ENCODE results near the gene CORO2A.
"Not testable (repeated sequence)": the region's sequence is repeated elsewhere in the genome, so short reads cannot be mapped to it uniquely, and the experiment has no call there.

CORO2A gene

DNA sequence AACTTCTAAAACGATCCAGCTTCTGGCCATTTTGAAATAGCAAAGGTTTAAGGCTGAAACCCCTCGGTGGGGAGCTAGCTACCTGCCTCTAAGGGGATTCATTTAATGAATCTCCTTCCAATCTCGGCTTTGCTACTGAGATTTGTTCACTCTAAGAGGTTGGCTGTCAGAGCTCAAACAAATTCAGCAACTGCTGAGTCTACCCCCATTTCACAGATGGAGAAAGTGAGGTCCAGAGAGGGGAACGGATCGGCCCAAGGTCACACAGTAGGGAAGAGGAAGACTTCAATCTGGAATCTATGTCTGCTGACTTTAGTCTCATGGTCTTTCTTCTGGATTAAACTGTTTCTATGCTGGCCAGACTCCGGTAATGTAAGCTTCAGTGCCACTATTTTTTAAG, 3.0 kb downstream of the CORO2A start:
- no peak for DNase-seq

DNA sequence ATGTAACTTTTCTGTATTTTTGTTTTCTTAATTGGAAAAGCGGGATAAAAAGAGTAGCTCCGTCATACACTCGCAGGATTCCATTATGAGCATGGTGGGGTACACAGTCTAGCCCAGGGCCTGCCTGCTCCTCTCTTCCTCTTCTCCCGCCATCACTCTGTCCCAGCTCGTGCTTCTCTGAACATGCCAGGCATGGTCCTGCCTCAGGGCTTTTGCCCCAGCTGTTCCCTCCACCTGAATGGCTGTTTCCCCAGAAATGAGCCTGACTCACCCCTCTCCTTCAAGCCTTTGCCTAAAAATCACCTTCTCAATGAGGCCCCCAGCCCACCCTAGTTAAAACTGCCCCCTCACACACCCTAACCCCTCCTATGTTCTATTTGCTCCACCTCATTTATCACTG, 4.5 kb downstream of the CORO2A start:
- DNase-seq = no peak

DNA sequence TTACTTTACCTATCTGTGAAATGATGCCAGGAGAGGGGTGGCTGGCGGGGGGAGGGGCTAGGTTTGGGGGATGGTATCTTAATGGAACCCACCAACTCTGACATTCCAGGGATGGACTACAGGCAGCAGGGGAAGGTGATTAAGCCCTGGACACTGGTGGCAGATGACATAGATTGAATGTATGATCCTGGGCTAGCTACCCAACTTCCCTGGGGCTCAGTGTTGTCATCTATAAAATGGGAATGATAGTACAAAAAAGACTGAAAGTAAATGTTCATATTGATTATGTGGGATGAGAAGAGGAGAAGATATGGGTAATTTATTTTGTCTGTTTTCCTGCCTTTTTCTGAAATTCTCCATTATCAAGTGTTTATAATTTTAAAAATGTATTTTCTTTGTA, 6.2 kb downstream of the CORO2A start:
- no peak for DNase-seq

GRCh38 chr9:98185611-98186171, 6.7 kb downstream of the CORO2A start:
- DNase-seq = no peak

GRCh38 chr9:98185021-98185567, 7.3 kb downstream of the CORO2A start:
- DNase-seq = no peak

- DNase-seq = no peak
Observed at GRCh38 chr9:98184326-98184725, 8.1 kb downstream of the CORO2A start.

GRCh38 chr9:98182889-98183599, 9.4 kb downstream of the CORO2A start:
- no peak for DNase-seq

GRCh38 chr9:98182069-98182820, 10.2 kb downstream of the CORO2A start:
- no peak for DNase-seq

DNA sequence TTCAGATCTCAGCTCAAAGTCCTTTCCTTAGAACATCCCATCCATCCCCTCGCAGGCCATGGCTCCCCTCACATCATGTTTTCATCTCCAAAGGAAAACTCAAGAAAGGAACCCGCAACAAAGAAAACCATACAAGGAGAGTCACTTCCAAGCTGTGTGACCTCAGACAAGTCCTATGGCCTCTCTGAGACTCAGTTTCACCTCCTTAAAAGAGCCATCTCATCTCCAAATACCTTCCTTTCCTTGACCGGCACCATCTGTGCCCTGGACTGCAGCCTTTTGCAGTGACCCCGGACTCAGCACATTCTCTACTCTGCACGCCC, 10.7 kb downstream of the CORO2A start:
- no peak for DNase-seq

DNA sequence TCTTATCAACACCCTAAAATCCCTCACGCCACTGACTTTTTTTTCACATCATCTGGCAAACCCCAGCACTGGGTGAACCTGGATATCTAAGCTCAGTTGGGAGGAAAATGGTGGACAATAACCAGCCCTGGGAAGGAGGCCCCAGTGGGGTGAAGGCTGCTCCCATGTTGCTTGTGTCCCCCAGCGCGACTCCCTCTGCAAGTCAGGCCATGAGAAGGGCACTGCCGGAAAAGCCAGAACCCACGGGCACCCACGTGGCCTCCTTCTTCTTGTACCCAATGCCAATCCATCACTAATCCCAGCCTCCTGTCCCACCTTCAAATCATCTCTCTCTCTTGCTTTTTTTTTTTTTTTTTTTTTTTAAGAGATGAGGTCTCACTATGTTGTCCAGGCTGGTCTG, 11.4 kb downstream of the CORO2A start:
- DNase-seq = no peak

DNA sequence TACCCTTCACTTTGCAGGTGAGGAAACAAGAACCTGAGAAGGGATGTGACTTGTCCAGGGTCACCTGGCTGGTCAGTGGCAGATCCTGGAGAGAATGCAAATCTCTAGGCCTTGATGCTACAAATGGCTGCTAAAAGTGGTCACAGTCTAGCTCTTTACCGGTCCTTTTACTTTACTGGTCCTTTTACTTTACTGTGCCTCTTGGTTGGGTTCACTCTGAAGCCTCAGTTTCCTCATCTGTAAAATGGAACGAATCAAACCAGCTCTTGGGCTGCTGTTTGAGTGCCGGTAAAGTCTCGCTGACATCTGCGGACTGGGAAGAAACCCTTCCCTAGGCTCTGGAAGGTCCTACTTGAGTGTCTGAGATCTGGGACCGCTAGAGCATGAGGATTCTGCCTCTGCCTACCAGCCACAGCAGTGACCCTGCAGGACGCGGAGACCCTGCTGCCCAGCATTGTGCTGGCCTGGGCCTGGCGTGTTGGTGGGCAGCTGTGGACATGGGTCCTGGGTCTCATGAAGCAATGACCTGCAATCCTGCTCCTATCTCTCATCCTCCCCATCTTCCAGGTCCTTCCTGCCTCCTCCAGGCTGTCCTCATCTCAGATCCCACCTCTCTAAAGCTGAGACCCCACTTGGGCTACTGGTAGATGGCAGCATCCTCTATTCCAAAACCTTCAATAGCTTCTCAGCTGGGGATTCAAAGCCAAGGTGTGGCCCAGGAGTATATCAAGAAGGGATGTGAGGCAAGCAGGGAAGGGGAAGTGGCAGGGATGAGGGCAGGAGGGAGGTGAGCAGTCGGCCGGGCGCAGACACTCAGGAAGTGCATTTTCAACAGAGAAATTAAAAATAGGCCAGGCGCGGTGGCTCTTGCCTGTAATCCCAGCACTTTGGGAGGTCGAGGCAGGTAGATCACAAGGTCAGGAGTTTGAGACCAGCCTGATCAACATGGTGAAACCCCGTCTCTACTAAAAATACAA, 13.3 kb downstream of the CORO2A start:
- no peak for DNase-seq

DNA sequence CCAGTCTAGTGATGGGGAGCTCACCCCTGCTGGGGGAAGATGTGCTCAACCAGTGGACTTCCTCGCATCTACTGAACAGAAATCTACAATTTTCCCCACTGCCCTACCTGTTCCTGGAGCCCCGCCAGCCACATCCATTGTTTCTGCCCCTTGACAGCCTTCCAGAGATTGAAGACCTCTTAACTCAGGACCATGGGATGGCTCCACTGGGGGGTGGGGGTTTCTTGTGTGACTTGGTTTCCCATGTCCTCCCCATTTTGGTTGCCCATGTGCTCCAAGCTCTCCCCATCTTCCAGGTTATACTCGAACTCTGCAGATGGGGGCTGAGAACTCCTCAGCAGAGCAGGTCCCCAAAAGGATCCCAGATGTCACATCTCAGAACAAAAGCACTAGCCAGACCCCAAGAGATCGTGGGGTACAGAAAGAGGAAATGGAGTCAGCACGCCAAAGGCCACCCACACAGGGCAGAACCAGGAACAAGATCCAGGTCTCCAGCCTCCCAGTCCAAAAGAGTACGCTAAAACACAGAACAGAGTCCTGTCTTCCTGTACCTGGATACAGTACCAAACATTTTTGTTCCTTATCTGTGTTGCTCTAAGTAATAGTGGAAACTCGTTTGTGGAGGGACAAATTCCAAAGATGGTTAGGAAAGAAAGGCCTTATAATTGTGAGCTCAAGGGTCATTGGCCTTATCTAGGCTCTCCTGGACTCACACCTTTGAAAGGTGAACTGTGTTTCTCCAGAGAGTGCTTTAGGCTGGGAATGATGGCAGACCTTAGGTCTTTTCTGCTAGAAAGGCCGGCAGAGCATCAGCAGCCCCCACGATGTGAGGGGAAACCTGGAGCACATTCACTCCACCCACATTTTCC, 15.8 kb downstream of the CORO2A start:
- no peak for DNase-seq

- no peak for DNase-seq
Observed at GRCh38 chr9:98175762-98176161, 16.7 kb downstream of the CORO2A start.

DNA sequence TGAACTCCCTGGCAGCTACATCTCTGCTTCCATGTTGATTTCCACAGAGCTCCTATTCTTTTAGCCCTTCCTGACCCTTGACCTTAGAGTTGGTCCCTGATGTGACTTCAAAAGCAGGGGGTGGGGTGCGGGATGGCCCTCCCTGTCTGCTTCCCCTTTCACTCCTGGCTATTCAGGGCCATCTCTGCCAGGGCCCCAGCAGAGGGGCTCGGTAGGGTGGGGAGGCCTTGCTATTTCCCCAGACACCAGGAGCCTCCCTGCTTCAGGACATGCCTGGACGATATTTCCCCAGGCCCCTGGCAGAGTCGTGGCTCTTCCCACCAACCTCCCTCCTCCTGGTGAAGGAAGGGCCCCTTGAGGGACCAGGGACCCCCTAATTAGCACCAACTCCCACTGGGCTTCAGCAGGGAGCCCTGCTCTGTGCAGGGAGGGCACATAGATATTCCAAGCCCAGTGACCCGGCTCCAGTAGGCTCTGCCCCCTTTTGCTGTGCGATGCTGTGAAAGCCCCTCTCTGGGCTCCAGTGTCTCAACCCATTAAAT, 17.3 kb downstream of the CORO2A start:
- no peak for DNase-seq

GRCh38 chr9:98174502-98174918, 17.9 kb downstream of the CORO2A start:
- not testable (repeated sequence) for DNase-seq

DNA sequence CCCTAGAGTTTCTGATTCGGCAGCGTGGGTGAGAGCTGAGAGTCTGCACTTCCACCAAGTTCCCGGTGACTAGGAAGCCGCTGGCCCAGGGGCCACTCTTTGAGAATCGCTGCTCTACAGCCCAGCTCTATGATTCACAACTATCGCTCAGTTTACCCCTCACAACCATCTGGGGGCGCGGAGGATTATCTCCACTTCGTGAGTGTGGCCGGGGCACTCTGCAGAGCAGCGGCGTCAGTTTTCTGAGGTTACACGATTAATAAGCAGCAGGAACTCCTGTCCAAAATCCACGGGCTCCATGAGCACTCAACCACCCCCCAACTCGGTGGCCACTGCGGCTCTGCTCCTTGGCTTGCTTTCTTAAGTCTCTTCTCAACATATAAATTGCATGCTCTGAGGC, 19.3 kb downstream of the CORO2A start:
- DNase-seq = no peak

- DNase-seq = no peak
Observed at GRCh38 chr9:98172604-98173003, 19.8 kb downstream of the CORO2A start.

DNA sequence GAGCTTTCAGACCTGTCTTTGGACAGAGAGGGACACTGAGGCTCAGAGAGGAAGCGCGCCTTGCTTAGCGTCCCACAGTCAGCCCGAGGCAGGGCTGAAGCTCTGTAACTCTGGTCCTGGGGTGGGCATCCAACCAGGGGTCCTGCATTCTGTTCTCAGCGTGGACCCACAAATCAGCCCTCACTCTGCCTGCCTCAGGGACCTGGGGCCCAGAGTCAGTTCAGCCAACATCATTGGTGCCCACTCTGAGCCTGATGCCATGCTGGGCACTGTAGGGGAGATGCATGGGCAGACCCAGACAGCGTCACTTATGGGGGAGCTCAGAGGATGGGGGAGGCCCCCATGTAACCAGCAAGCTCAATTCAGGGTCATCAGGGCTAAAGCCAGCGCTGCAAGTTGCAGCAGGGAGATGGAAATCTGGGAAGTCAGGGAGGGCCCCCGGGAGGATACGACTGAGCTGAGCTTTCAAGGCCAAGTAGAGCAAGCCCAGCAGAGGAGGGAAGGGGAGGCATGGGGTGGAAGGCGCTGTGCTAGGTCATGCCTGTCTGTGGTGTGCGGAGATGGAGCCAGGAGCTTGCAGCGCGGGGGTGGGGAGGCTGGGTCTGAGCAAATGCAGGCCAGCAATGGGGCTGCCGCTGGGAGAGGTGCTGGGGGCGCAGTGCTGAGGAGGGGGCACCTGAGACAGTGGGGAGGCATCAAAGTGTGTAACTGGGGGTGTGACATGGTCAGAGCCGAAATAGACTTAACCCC, 21.1 kb downstream of the CORO2A start:
- DNase-seq = no peak

DNA sequence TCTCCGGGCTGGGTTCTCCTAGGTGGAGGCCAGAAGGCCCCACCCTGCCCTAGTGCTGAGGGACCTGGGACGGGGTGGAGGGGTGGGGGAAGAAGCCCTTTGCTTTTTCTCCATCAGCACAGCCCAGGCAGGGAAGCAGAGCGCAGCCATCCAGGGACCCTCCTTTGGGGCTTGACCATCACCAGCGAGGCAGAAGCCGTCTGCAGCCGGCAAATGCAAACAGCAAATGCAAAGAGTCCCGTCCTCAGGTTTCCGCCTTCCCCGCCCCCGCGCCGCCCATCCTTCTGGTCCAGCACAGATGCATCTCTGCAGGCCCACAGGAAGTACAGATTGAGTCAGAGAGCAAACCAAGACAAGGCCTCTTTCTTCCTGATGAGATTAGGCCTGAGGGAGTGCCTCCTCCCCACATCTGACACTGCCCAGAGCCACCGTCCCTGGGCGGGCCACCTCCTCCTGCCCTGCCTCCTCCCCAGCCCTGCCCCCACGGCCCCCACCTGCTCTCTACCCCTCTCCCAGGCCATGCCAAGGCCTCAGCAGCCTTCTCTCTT, 23.4 kb downstream of the CORO2A start:
- no peak for DNase-seq

GRCh38 chr9:98168153-98168780, 24.2 kb downstream of the CORO2A start:
- no peak for DNase-seq
